GM23248 (cell line): Measurements from ENCODE around the gene NCAN. TPM values are rescaled to one million over a fixed set of nuclear protein-coding genes. Genes with fewer than 3 reads are reported as not detected.

Experiments
- DNase-seq: peaks from one replicate; pipeline ENCODE4 v3.0.0-alpha.2; 2015
- H2AFZ ChIP-seq: fragments of 200-600 bp; sonication (generic); 2 replicates; pipeline ENCODE4 v1.6.1; 2016; ENCODE audit warnings: antibody characterized with exemption
- H3F3A ChIP-seq: fragments of 200-600 bp; sonication (generic); 2 replicates; pipeline ENCODE4 v1.6.1; 2016; ENCODE audit warnings: mild to moderate bottlenecking, antibody characterized with exemption, mixed run types; ENCODE audit not compliant: insufficient read depth
- H3K27ac ChIP-seq: fragments of 200-600 bp; sonication (generic); 2 replicates; pipeline ENCODE4 v1.5.1; 2016; ENCODE audit warnings: mild to moderate bottlenecking
- H3K27me3 ChIP-seq: fragments of 200-600 bp; sonication (generic); replicated peaks from 2 replicates; pipeline ENCODE4 v1.6.1; 2016; ENCODE audit warnings: mild to moderate bottlenecking; ENCODE audit not compliant: insufficient read depth
- H3K36me3 ChIP-seq: fragments of 200-600 bp; sonication (generic); 2 replicates; pipeline ENCODE4 v1.6.1; 2016; ENCODE audit warnings: low read depth, mild to moderate bottlenecking
- H3K4me1 ChIP-seq: fragments of 200-600 bp; sonication (generic); 2 replicates; pipeline ENCODE4 v1.6.1; 2016; ENCODE audit warnings: mild to moderate bottlenecking; ENCODE audit not compliant: insufficient read depth
- H3K4me2 ChIP-seq: fragments of 200-600 bp; sonication (generic); one replicate; pipeline ENCODE4 v1.6.1; 2016; ENCODE audit warnings: mild to moderate bottlenecking; ENCODE audit not compliant: unreplicated experiment
- H3K4me3 ChIP-seq: fragments of 200-600 bp; sonication (generic); 2 replicates; pipeline ENCODE4 v1.5.1; 2016; ENCODE audit warnings: mild to moderate bottlenecking
- H3K79me2 ChIP-seq: fragments of 200-600 bp; sonication (generic); 2 replicates; pipeline ENCODE4 v1.6.1; 2016; ENCODE audit warnings: mild to moderate bottlenecking; ENCODE audit not compliant: insufficient read depth
- H3K9ac ChIP-seq: fragments of 200-600 bp; sonication (generic); 2 replicates; pipeline ENCODE4 v1.6.1; 2016; ENCODE audit warnings: mild to moderate bottlenecking
- H3K9me2 ChIP-seq: fragments of 200-600 bp; sonication (generic); 2 replicates; pipeline ENCODE4 v1.6.1; 2016; ENCODE audit warnings: mixed run types, mild to moderate bottlenecking, moderate library complexity; ENCODE audit not compliant: insufficient read depth
- H3K9me3 ChIP-seq: fragments of 200-600 bp; sonication (generic); one replicate; pipeline ENCODE4 v1.6.1; 2017; ENCODE audit warnings: low read depth
- H4K20me1 ChIP-seq: fragments of 200-600 bp; sonication (generic); 2 replicates; pipeline ENCODE4 v1.6.0; 2016; ENCODE audit not compliant: insufficient read depth
- EZH2 ChIP-seq: fragments of 200-600 bp; sonication (generic); IDR thresholded peaks from 2 replicates; pipeline ENCODE4 v1.6.1; 2018; ENCODE audit warnings: antibody characterized with exemption, mild to moderate bottlenecking; ENCODE audit not compliant: insufficient read depth, poor library complexity, severe bottlenecking
- EZH2phosphoT487 ChIP-seq: fragments of 200-600 bp; sonication (generic); IDR thresholded peaks from 2 replicates; pipeline ENCODE4 v1.6.1; 2018; ENCODE audit warnings: antibody characterized with exemption, moderate library complexity, mild to moderate bottlenecking, low read depth; ENCODE audit not compliant: insufficient read depth
- WGBS, 2 experiments: methylation state at CpG; one replicate each; pipeline ENCODE4 v1.1.6; 2015 to 2017; ENCODE audit warnings: low lambda C conversion rate in 2 of 2, low coverage in 1 of 2; ENCODE audit errors: missing lambda C conversion rate in 2 of 2; 5-methylcytosine and 5-hydroxymethylcytosine counted together
- in situ Hi-C: fragments of 300-500 bp; cut with MboI; formaldehyde crosslinking; loops from 2 replicates; pipeline ENCODE4 v1.15.0; 2020
- polyA plus RNA-seq: library from polyadenylated mRNA; unstranded; fragments of >200 nt; fragmentation: Nextera tagmentation; extraction: Ambion mirVana; gene quantifications from 2 replicates; pipeline ENCODE4 v1.2.1, GENCODE V29; 2016
- total RNA-seq: library from RNA; depleted of rRNA; stranded (reverse); fragments of >200 nt; shearing (Covaris generic); gene quantifications from 2 replicates; pipeline ENCODE4 v1.2.3, GENCODE V29; 2014; rRNA removed

Gene NCAN
- total RNA-seq (not detected in 2 replicates), polyA plus RNA-seq (not detected in 2 replicates)

DNA sequence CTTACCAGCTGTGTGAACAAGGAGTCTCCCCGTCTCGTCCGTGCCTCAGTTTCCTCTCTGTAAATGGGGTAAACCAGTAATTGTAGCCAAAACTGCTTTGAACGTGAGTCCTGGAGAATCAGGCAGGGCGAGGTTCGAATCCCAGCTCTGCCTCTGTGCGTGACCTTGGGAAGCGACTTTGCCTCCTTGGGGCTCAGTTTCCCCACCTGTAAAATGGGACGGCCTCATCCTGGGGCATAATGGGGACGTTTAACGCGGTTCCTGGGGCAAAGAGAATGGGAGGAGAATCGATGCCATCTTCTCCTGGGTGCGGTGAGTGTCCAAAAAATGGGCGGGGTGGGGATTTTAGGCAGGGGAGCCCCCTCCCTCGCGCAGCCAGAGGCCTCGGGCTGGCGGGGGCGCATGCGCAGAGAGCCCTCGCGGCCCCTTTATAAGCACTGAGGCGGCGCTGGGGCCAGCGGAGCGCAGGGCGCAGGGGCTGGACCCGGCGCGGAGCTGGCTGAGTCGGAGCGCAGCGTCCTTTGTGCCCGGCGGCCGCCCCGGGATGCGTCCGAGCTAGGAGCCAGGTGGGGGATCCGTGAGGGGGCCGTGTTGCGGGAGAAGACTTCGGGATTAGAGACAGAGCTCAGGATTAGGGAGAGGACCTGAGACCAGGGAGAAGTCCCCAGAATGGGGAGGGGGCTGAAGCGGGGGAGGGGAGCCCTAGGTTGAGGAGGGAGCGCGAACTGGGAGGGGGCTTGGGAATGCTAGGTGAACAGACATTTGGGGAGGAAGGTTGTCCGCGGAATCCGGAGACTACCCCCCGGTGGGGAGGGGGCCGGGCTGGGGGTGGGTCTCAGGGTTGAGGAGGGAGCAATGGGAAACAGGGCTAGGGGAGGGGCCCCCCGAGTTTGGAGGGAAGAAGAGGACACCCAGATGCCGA, at the start of gene NCAN:
NCAN (plus strand) TSS at position 460 of the 922 bp plus-strand sequence. CDS start 4,996 bp downstream, outside the sequence.
- no peak for DNase-seq
- H3K27ac ChIP-seq: no peak within 1 kb of the TSS

GRCh38 chr19:19162495-19162894, 49.3 kb upstream of the NCAN start:
- Histone ChIP-seq H2AFZ (no peak overlapping the region), H4K20me1 (no peaks in the 10 kb centered on the region), H3K79me2 (no peaks in the 10 kb centered on the region), H3K27me3 (no peaks in the 10 kb centered on the region), H3K9ac (no peak overlapping the region), H3K9me2 (no peaks in the 10 kb centered on the region), H3F3A (no peaks in the 10 kb centered on the region), H3K36me3 (no peaks in the 10 kb centered on the region), H3K27ac (no peak overlapping the region), H3K4me1 (no peaks in the 10 kb centered on the region), H3K9me3 (no peaks in the 10 kb centered on the region), H3K4me3 (no peak overlapping the region), H3K4me2 (no peak overlapping the region)
- in situ Hi-C loops: no loop called here
- no peak for DNase-seq
- 88 to 90% methylated on average over 7 of the region's 7 CpGs for WGBS, 2 experiments
- TF ChIP-seq EZH2phosphoT487 (no peak), EZH2 (no peak)

More for the DNA sequence above, at the start of gene NCAN:
- Histone ChIP-seq H3K4me2 (no peak within 1 kb of the TSS), H4K20me1 (no peaks in the 10 kb centered on the region), H2AFZ (no peak within 1 kb of the TSS), H3K4me3 (no peak within 1 kb of the TSS), H3K36me3 (no peaks in the 10 kb centered on the region), H3K9me2 (no peaks in the 10 kb centered on the region), H3K4me1 (no peaks in the 10 kb centered on the region), H3K9ac (no peak within 1 kb of the TSS), H3F3A (no peaks in the 10 kb centered on the region), H3K79me2 (no peaks in the 10 kb centered on the region), H3K27me3 (peaks cover 20% of the 10 kb centered on the region), H3K9me3 (no peaks in the 10 kb centered on the region)
- WGBS, 2 experiments: 6 to 9% methylated on average over 37 to 54 of the region's 54 CpGs
- TF ChIP-seq EZH2 (no peak), EZH2phosphoT487 (no peak)
- in situ Hi-C loops: no loop called here

DNA sequence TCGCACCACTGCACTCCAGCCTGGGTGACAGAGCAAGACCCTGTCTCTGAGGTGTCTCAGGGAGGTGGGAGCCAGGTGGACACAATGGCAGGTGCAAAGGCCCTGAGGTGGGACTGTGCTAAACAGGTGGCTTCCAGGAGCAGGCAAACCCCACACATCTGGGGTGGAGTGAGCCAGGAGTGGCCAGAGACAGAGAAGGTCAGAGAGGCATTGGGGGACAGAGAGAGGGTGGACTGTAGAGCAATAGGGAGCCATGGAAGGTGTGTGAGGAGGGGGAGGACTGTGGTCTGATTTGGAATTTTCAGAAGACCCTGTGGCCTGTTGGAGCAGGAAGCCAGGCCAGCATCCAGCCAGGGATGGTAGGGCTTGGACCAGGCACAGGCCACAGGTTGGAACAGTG, 46.4 kb upstream of the NCAN start:
- H3K9me3 ChIP-seq: no peaks in the 10 kb centered on the region
- no peak overlapping the region for H3K4me3 ChIP-seq
- no peak for DNase-seq
- WGBS, 2 experiments: 100% methylated on average over 1 of the region's 1 CpG
- H4K20me1 ChIP-seq: no peaks in the 10 kb centered on the region
- TF ChIP-seq EZH2 (no peak), EZH2phosphoT487 (no peak)
- no peaks in the 10 kb centered on the region for H3F3A ChIP-seq
- no peak overlapping the region for H3K4me2 ChIP-seq
- no peaks in the 10 kb centered on the region for H3K27me3 ChIP-seq
- no peaks in the 10 kb centered on the region for H3K4me1 ChIP-seq
- H2AFZ ChIP-seq: no peak overlapping the region
- no peaks in the 10 kb centered on the region for H3K36me3 ChIP-seq
- no peaks in the 10 kb centered on the region for H3K9me2 ChIP-seq
- in situ Hi-C loops: no loop called here
- no peak overlapping the region for H3K27ac ChIP-seq
- no peak overlapping the region for H3K9ac ChIP-seq
- no peaks in the 10 kb centered on the region for H3K79me2 ChIP-seq

DNA sequence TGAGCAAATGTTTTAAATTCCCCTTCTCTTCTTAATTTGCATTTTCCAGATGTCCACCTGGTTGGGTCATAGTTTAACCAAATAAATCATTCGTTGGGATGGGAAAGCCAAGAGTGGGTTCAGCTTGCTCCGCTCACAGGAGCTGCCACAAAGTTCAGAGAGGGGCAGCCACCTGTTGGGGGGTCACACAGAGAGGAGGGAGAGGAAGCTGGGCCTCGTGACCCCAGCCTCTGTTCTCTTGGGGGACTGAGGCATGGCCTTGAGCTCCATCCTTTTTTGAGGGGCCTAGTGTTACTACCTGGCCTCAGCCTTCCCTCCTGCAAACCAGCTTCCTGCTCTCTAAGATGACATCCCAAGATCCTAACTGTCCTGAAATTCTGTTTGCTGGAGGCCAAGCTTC, 44.1 kb upstream of the NCAN start:
- no peak for TF ChIP-seq EZH2
- H3K27me3 ChIP-seq: no peaks in the 10 kb centered on the region
- no peak for DNase-seq
- no peaks in the 10 kb centered on the region for H3K36me3 ChIP-seq
- H3K9me2 ChIP-seq: no peaks in the 10 kb centered on the region
- no peak overlapping the region for H3K4me2 ChIP-seq
- H3K27ac ChIP-seq: no peak overlapping the region
- 93 to 97% methylated on average over 3 of the region's 3 CpGs for WGBS, 2 experiments
- no peak overlapping the region for H3K4me3 ChIP-seq
- H3K79me2 ChIP-seq: no peaks in the 10 kb centered on the region
- H4K20me1 ChIP-seq: no peaks in the 10 kb centered on the region
- in situ Hi-C loops: no loop called here
- no peaks in the 10 kb centered on the region for H3F3A ChIP-seq
- H2AFZ ChIP-seq: no peak overlapping the region
- H3K9ac ChIP-seq: no peak overlapping the region
- no peaks in the 10 kb centered on the region for H3K4me1 ChIP-seq
- no peaks in the 10 kb centered on the region for H3K9me3 ChIP-seq
